Esophagus muscularis mucosa (tissue), 4 donors: Measurements from ENCODE around the gene GALNT18. TPM values are rescaled to one million over a fixed set of nuclear protein-coding genes. Genes with fewer than 3 reads are reported as not detected.

ENCODE experiments used
- DNase-seq: peaks from one replicate; pipeline ENCODE4 v3.0.0-alpha.2; 2017; ENCODE audit errors: extremely low spot score
- H3K27ac ChIP-seq, 4 donors: fragments of 200-600 bp; sonication (generic); replicated peaks in 1 of 4; 1 replicate in 3 of 4; 2 replicates in 1 of 4; pipeline ENCODE4 v1.5.1; 2016 to 2019; ENCODE audit warnings: mild to moderate bottlenecking in 1 of 4
- H3K27me3 ChIP-seq, 4 donors: fragments of 200-600 bp; sonication (generic); one replicate each; pipeline versions ENCODE4 v1.5.1 to v1.6.0; 2016 to 2019
- H3K36me3 ChIP-seq, 4 donors: fragments of 200-600 bp; sonication (generic); one replicate each; pipeline ENCODE4 v1.5.1; 2016 to 2019
- H3K4me1 ChIP-seq, 4 donors: fragments of 200-600 bp; sonication (generic); one replicate each; pipeline ENCODE4 v1.5.1; 2016 to 2019
- H3K4me3 ChIP-seq, 4 donors: fragments of 200-600 bp; sonication (generic); 1 replicate in 2 of 4; 2 replicates in 2 of 4; pipeline ENCODE4 v1.5.1; 2016 to 2019; ENCODE audit warnings: mild to moderate bottlenecking in 4 of 4, moderate library complexity in 1 of 4
- H3K9me3 ChIP-seq, 4 donors: fragments of 200-600 bp; sonication (generic); 1 replicate in 3 of 4; 2 replicates in 1 of 4; pipeline ENCODE4 v1.5.1; 2016 to 2019
- EP300 ChIP-seq: sonication (generic); formaldehyde crosslinking; IDR thresholded peaks from one replicate; pipeline ENCODE4 v1.6.1; 2017; ENCODE audit warnings: antibody characterized with exemption
- POLR2A ChIP-seq: fragments of 450-650 bp; IDR thresholded peaks from one replicate; pipeline ENCODE4 v1.6.1; 2017; ENCODE audit warnings: antibody characterized with exemption, moderate library complexity, mild to moderate bottlenecking, low read depth
- POLR2AphosphoS5 ChIP-seq, 2 donors: sonication (generic); formaldehyde crosslinking; IDR thresholded peaks; one replicate each; pipeline ENCODE4 v1.6.1; 2017; ENCODE audit warnings: antibody characterized with exemption in 2 of 2
- WGBS: methylation state at CpG from one replicate; pipeline ENCODE4 v1.1.5; 2018; 5-methylcytosine and 5-hydroxymethylcytosine counted together
- intact Hi-C: fragments of 100-400 bp; cut with DNase I; formaldehyde crosslinking; loops from one replicate; pipeline ENCODE4 v1.15.1; 2023
- total RNA-seq, 4 donors: library from RNA; depleted of rRNA; stranded (reverse); fragments of >200 nt; gene quantifications; one replicate each; pipeline versions ENCODE4 v1.1.0 to v1.2.1, GENCODE V29; 2016
- TF ChIP-seq, protein P1 (sequence below), 3 experiments: fragments of 200-600 bp in 2 of 3; fragments of 450-650 bp in 1 of 3; sonication (generic) in 2 of 3; IDR thresholded peaks; one replicate each; pipeline ENCODE4 v1.5.1; 2017 to 2019; ENCODE audit warnings: antibody characterized with exemption in 3 of 3, mild to moderate bottlenecking in 2 of 3, moderate library complexity in 1 of 3

Gene GALNT18
- total RNA-seq, 4 donors from 2014 or later = 29.1 to 67.0 (median 49.3) TPM

DNA sequence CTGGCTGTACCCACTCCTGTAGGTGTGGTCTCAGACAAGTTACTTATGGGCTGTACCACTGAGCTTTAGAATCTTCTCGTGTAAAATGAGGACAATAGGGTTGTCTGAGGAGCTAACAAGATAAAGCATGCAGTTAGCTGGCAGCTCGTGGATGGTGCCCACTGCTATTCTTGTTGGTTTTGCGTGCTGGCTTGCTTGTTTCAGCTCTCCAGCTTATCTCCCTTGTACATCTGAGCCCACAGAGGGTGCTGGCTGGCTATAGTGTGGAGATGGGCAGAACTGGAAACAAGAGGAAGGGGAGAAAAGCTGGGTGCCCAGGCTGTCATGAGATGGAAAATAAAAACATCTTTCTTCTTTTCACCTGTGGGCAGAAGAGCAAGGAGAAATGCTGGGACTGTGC, 46.5 kb upstream of the GALNT18 start:
- no peak for TF ChIP-seq POLR2A
- no peak for TF ChIP-seq POLR2AphosphoS5 (IDR thresholded peaks at IDR 0.05)
- no peak for TF ChIP-seq EP300
- TF ChIP-seq, protein P1, sequence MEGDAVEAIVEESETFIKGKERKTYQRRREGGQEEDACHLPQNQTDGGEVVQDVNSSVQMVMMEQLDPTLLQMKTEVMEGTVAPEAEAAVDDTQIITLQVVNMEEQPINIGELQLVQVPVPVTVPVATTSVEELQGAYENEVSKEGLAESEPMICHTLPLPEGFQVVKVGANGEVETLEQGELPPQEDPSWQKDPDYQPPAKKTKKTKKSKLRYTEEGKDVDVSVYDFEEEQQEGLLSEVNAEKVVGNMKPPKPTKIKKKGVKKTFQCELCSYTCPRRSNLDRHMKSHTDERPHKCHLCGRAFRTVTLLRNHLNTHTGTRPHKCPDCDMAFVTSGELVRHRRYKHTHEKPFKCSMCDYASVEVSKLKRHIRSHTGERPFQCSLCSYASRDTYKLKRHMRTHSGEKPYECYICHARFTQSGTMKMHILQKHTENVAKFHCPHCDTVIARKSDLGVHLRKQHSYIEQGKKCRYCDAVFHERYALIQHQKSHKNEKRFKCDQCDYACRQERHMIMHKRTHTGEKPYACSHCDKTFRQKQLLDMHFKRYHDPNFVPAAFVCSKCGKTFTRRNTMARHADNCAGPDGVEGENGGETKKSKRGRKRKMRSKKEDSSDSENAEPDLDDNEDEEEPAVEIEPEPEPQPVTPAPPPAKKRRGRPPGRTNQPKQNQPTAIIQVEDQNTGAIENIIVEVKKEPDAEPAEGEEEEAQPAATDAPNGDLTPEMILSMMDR (IDR thresholded peaks at IDR 0.05) = no peak
- peaks cover 5 to 34% (median 27%) of the 10 kb centered on the region in 4 donors for H3K4me1 ChIP-seq
- H3K4me3 ChIP-seq = no peak overlapping the region
- intact Hi-C loops = no loop called here
- H3K9me3 ChIP-seq = no peaks in the 10 kb centered on the region
- no peaks in the 10 kb centered on the region for H3K36me3 ChIP-seq
- DNase-seq = peak; percentile 75
- 58% methylated on average over 3 of the region's 3 CpGs for whole genome bisulfite sequencing
- H3K27me3 ChIP-seq = no peaks in the 10 kb centered on the region
- no peak overlapping the region for H3K27ac ChIP-seq

GRCh38 chr11:11667056-11667455, 45.3 kb upstream of the GALNT18 start:
- Histone ChIP-seq H3K27me3 (no peaks in the 10 kb centered on the region), H3K9me3 (no peaks in the 10 kb centered on the region), H3K4me3 (no peak overlapping the region), H3K27ac (no peak overlapping the region), H3K4me1 (peaks cover 5 to 33% (median 27%) of the 10 kb centered on the region in 4 donors), H3K36me3 (no peaks in the 10 kb centered on the region)
- intact Hi-C loops = no loop called here
- 79% methylated on average over 3 of the region's 3 CpGs for WGBS
- TF ChIP-seq EP300 = no peak
- TF ChIP-seq, protein P1 (IDR thresholded peaks at IDR 0.05) = no peak
- TF ChIP-seq POLR2A = no peak
- no peak for TF ChIP-seq POLR2AphosphoS5 (IDR thresholded peaks at IDR 0.05)
- DNase-seq = peak; percentile 34

DNA sequence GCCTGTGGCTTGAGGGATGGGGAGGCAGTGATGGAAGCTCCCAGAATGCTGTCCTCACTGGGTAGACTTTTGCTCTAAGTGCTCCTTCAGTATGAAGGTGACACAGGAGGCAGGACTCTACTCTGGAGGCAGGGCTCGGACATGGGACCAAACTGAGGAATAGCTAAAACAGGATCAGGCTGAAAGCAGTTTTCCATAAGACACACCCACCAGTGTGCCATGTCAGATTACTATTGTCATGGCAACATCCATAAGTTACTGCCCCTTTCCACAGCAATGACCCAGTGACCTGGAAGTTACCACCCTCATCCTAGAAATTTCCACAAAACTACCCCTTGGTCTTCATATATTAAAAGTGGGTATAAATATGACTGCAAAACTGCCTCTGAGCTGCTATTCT, 43.6 kb upstream of the GALNT18 start:
- Histone ChIP-seq H3K27me3 (no peaks in the 10 kb centered on the region), H3K4me1 (peaks cover 5 to 23% (median 21%) of the 10 kb centered on the region in 4 donors), H3K36me3 (no peaks in the 10 kb centered on the region), H3K4me3 (no peak overlapping the region), H3K27ac (no peak overlapping the region), H3K9me3 (no peaks in the 10 kb centered on the region)
- intact Hi-C loops = no loop called here
- TF ChIP-seq EP300 = no peak
- TF ChIP-seq, protein P1 (IDR thresholded peaks at IDR 0.05) = no peak
- no peak for TF ChIP-seq POLR2A
- TF ChIP-seq POLR2AphosphoS5 (IDR thresholded peaks at IDR 0.05) = no peak
- DNase-seq = peak; percentile 88
- 92% methylated on average over 1 of the region's 1 CpG for WGBS

- H3K27ac ChIP-seq = no peak overlapping the region
- intact Hi-C loops = no loop called here
- H3K36me3 ChIP-seq = no peaks in the 10 kb centered on the region
- no peaks in the 10 kb centered on the region for H3K27me3 ChIP-seq
- peak; percentile 66 for DNase-seq
- TF ChIP-seq POLR2A (no peak), POLR2AphosphoS5 (IDR thresholded peaks at IDR 0.05) (no peak), EP300 (no peak)
- TF ChIP-seq, protein P1 (IDR thresholded peaks at IDR 0.05) = no peak
- no peaks in the 10 kb centered on the region for H3K9me3 ChIP-seq
- WGBS = 93% methylated on average over 3 of the region's 4 CpGs
- H3K4me3 ChIP-seq = no peak overlapping the region
- peaks cover 3 to 8% (median 6%) of the 10 kb centered on the region in 4 donors for H3K4me1 ChIP-seq
These were observed 42.1 kb upstream of the GALNT18 start for GRCh38 chr11:11663907-11664306.

GRCh38 chr11:11662578-11662977, 40.8 kb upstream of the GALNT18 start:
- intact Hi-C loops = no loop called here
- Histone ChIP-seq H3K9me3 (no peaks in the 10 kb centered on the region), H3K4me3 (no peak overlapping the region), H3K27ac (no peak overlapping the region), H3K4me1 (peaks cover 0 to 3% (median under 1%) of the 10 kb centered on the region in 4 donors), H3K36me3 (no peaks in the 10 kb centered on the region), H3K27me3 (no peaks in the 10 kb centered on the region)
- TF ChIP-seq POLR2AphosphoS5 (IDR thresholded peaks at IDR 0.05) (no peak), POLR2A (no peak), EP300 (no peak)
- TF ChIP-seq, protein P1 (IDR thresholded peaks at IDR 0.05) = no peak
- WGBS = 89% methylated on average over 2 of the region's 2 CpGs
- no peak for DNase-seq
